Measurements from ENCODE around the gene LAMC2.
"Not testable (repeated sequence)": the region's sequence is repeated elsewhere in the genome, so short reads cannot be mapped to it uniquely, and the experiment has no call there.

LAMC2 gene

DNA sequence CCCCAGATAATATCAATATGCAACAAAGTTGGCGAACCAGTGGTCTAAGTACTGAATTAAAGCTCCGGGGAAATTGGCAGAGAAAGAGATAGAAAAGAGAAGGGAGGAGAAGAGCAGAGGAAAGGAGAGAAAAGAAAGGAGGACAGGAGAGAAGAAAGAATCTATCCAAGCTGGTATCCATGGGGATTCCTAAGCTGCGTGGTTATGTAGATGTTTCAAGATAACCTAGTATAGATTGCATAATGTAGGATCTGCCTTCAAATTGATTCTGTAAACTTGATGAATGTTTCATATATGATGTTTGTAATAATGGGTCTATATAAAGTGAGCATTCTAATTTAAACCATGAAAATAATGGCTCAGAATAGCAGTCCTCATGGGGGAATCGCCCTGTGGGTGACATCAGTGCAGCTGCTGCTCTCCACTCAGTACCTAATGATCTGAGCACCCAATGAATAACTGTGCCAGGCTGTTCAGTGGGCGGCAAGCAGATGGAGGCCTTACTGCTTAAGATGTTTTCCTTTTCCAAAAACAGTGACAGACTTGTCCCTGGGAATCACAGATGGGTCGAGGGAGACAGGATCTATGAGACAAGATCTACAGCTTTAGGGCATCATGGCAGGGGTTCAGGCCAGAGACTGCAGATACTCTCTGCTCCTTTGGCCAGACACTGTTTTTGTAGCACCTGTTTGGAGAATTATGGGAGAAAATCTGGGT lies 78.0 kb downstream of the LAMC2 start:
- no peak for DNase-seq (ENCODE audit: low read depth)

DNA sequence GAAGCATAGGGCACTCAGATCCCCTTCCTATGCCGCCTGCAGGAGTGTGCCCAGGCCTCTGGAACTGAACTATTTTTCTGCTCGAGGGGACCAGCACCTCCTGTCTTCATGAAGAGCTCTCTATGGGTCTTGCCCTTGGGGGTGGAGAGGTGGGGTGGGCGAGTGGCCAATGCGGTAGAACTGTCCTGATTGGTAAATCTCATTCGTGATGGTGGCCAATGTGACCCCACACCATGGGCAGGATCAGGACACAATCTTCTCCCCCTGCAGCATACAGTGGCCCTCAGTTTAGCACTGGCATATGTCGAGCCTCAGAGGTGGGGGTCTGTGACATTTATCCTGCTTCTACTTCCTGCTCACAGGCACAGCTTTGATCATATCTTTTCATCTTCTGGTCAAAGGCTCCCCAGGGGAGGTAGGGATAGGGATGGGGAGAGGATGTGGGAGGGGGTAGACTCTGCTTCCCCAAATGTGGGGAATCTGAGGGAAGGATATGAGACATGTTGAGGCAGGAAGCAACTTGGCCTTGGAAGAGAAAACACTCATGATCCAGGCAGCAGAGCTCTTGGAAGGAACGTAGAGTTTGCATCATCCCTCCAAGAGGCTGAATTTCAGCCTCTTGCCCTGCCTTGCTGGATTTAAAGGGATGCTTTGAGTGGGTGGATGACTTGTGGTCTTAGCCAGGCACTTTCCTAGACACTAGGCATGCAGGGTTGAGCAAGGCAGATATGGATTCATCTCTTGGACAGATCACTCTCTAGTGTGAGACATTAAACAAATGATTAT lies 81.8 kb downstream of the LAMC2 start:
- DNase-seq (ENCODE audit: low read depth) = no peak

DNA sequence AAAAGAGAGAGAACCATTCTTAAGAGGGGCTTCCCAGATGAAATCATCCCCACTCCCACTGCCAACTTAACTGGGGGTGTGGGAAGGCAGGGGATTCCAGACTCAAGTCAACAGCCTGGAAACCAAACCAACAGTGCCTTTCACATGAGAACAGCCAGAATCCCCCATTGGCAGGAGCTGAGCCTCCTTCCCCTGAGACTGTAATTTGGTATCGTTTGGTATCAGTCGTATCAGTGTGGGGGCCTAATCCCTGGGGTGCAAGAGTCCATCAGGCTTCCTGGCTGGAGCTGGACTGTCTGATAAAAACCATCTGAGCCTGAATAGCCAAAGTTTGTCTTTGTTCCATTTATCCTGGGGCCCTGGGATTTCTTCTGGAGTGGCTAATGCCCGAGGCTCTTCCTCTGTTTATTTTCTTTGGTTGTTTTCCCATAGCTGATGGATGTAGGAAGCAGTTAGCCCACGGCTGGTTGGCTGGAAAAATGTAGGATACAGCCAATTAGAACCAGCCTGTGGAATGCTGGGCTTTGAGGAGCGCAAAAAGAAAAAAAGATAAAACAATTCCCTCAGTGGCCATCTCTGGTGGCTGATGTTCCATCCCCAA lies 84.6 kb downstream of the LAMC2 start:
- DNase-seq (ENCODE audit: low read depth) = no peak

GRCh38 chr1:183272390-183272848 lies 86.4 kb downstream of the LAMC2 start:
- no peak for DNase-seq (ENCODE audit: low read depth)

GRCh38 chr1:183273300-183273699 lies 87.2 kb downstream of the LAMC2 start:
- no peak for DNase-seq (ENCODE audit: low read depth)

DNA sequence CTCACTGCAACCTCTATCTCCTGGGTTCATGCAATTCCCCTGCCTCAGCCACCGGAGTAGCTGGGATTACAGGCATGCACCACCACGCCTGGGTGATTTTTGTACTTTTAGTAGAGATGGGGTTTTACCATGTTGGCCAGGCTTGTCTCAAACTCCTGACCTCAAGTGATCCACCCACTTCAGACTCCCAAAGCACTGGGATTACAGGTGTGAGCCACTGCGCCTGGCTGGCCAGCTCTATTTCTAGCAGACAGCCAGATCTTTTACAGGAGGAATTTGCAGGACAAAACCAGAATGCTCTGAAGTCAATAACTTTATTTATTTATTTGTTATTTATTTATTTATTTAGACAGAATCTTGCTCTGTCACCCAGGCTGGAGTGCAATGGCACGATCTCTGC lies 87.9 kb downstream of the LAMC2 start:
- not testable (repeated sequence) for DNase-seq (ENCODE audit: low read depth)

DNA sequence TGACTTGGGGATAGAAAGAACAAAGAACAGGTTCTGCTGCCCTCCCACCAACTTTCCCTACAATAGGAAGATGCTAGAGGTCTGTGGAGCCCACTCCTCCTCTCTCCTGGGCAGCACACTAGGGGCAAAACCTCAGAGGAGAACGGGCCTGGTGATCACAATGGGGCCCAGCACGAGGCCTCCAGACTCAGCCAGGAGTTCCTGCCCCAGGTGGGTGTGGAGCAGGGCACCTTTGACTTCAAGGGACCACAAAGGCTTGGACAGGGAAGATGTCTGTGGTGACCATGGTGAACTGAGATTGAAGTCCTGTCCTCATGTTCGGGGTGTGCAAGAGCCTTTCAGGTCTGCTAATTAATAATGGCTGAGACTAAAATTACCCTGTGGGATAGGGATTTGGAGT lies 88.8 kb downstream of the LAMC2 start:
- no peak for DNase-seq (ENCODE audit: low read depth)

GRCh38 chr1:183275322-183275721 lies 89.3 kb downstream of the LAMC2 start:
- no peak for DNase-seq (ENCODE audit: low read depth)

- DNase-seq (ENCODE audit: low read depth) = no peak
Observed at GRCh38 chr1:183276386-183277080, 90.5 kb downstream of the LAMC2 start.

DNA sequence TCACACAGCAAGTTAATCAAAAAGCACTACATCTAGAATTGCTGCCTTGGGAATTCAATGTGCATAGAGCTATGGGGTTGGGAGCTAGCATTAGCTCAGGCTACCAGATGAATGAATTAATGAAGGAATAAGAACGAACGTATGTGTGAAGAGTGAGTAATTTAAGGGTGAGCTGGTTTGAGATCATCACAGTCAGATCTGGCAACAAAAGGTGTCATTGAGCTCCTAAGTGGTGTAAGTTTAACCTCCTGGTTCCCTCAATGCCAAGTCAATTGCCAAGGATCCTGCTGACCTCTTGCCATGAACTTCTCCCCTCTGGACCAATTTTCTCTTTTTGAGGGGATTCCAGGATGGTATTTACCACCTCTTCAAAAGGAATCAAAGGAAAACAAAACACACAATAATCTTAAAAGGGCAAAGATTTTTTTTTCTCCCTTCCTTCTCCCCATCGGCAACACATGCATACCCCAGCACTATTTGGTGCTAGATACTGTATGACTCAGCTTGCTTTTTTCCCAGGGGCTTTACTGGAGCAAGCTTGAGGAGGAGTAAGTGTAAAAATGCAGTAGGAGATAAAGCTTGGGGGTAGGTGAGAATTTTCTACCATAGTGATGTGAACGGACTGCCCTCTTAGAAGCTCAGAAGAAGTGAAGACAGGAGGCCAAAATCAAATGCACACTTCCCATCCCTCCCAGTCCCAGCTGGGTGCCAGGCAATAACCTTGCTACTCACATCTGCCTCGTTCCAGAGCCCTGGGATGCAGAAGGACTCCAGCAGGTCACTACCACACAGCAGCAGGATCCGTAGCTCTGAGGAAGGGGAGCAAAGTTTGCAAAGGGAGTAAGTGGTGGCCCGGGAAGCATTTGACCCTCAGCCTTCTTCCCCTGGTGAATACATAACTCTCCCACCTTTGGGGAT lies 92.0 kb downstream of the LAMC2 start:
- DNase-seq (ENCODE audit: low read depth) = no peak

GRCh38 chr1:183278739-183279591 lies 92.9 kb downstream of the LAMC2 start:
- DNase-seq (ENCODE audit: low read depth) = no peak

- DNase-seq (ENCODE audit: low read depth) = no peak
Observed at GRCh38 chr1:183279835-183280234, 93.8 kb downstream of the LAMC2 start.

GRCh38 chr1:183281039-183281438 lies 95.0 kb downstream of the LAMC2 start:
- no peak for DNase-seq (ENCODE audit: low read depth)

DNA sequence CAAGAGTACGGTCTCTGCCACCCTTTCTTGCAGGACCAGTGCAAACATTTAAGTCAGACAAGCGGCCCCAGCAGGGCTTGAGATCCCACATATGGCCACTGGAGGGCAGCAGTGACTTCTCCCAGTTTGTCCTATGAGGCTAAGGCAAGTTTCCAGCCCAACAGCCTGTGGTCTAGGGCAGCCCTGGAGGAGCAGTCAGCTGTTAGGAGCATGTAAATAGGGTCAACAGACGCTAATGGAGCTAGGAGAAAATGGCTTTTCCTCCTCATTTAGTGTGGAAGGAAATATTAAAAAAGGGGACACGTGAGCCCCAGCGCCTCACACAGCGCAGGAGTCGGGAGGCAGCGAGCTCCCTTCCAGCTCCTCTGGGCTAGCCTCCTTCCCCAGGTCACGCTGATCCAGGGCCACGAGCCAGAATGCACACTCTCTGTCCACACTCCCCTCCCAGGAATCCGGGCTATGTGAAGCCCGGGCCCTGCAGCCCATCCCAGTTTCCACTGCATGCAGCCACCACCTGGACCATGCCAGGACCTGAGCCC lies 95.6 kb downstream of the LAMC2 start:
- peak; percentile 41 for DNase-seq (ENCODE audit: low read depth)

- DNase-seq (ENCODE audit: low read depth) = no peak
Observed at GRCh38 chr1:183282101-183282855, 96.2 kb downstream of the LAMC2 start.

GRCh38 chr1:183283286-183283685 lies 97.2 kb downstream of the LAMC2 start:
- no peak for DNase-seq (ENCODE audit: low read depth)

DNA sequence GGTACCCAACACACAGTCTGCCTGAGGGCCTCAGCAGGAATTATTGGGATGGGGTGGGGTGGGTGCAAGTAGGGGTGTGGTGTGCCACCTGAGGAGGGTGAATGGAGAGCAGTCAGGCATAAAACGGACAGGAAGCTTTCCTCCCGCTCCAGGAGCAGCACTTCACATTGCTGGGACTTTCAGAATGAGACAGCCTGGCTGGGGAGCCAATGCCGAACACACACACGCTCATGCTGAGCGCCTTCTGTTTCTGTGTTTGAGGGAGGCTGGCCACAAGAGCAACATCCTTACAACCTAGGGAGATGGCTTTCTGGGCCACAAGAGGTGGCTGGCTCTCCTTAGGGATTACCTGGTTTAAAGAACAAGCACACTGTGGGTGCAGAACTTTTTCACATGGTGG lies 98.0 kb downstream of the LAMC2 start:
- DNase-seq (ENCODE audit: low read depth) = no peak

GRCh38 chr1:183285256-183285655 lies 99.2 kb downstream of the LAMC2 start:
- no peak for DNase-seq (ENCODE audit: low read depth)

DNA sequence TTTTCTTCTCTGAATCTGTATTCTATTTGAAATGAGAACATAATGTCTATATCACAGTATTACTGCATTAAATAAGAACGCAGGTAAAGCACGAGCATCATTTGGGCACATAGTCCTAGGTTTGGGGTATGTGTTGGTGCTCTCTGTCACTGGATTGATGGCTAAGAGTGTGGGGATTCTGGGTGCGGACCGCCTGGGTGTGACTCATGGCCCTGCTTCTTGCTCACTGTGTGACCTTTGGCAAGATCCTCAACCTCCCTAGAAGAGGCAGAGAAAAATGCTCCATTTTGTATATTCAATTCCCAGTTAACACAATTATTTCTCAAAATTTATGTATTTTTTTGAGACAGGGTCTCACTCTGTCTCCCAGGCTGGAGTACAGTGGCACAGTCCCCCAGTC lies 99.7 kb downstream of the LAMC2 start:
- DNase-seq (ENCODE audit: low read depth) = no peak
